Mesenchymal stem cell (in vitro differentiated cells and primary cell): Measurements from ENCODE around the gene ATP10A.

Source experiments
- DNase-seq: peaks from one replicate; pipeline ENCODE4 v3.0.0-alpha.2; 2013
- H2AFZ ChIP-seq: one replicate; pipeline ENCODE4 v1.6.1; 2013; ENCODE audit warnings: low read depth, mild to moderate bottlenecking, control low read depth, inconsistent platforms, low read length, moderate library complexity
- H2AK5ac ChIP-seq: 2 replicates; pipeline ENCODE4 v1.6.1; 2013; ENCODE audit warnings: low read length, moderate library complexity, mild to moderate bottlenecking, inconsistent platforms; ENCODE audit not compliant: severe bottlenecking
- H2BK120ac ChIP-seq: one replicate; pipeline ENCODE4 v1.6.1; 2013; ENCODE audit warnings: low read depth, mild to moderate bottlenecking, inconsistent platforms, low read length, moderate library complexity
- H2BK12ac ChIP-seq, 2 experiments: one replicate each; pipeline ENCODE4 v1.6.1; 2013; ENCODE audit warnings: inconsistent platforms in 2 of 2, low read length in 2 of 2, mild to moderate bottlenecking in 2 of 2, moderate library complexity in 2 of 2, control low read depth in 1 of 2
- H2BK15ac ChIP-seq: one replicate; pipeline ENCODE4 v1.6.1; 2013; ENCODE audit warnings: mild to moderate bottlenecking, low read depth, inconsistent platforms; ENCODE audit not compliant: poor library complexity, severe bottlenecking
- H2BK5ac ChIP-seq: 2 replicates; pipeline ENCODE4 v1.6.1; 2013; ENCODE audit warnings: low read depth, mild to moderate bottlenecking, low read length, control low read depth, inconsistent platforms; ENCODE audit not compliant: poor library complexity, severe bottlenecking
- H3K14ac ChIP-seq, 2 experiments: one replicate each; pipeline ENCODE4 v1.6.1; 2013; ENCODE audit warnings: inconsistent platforms in 2 of 2, low read length in 2 of 2, control low read depth in 1 of 2, mild to moderate bottlenecking in 1 of 2, moderate library complexity in 1 of 2
- H3K18ac ChIP-seq, 2 experiments: one replicate each; pipeline ENCODE4 v1.6.1; 2013; ENCODE audit warnings: inconsistent platforms in 2 of 2, low read length in 2 of 2, control low read depth in 1 of 2, low read depth in 1 of 2, mild to moderate bottlenecking in 1 of 2
- H3K23ac ChIP-seq, 2 experiments: one replicate each; pipeline ENCODE4 v1.6.1; 2013; ENCODE audit warnings: inconsistent platforms in 2 of 2, low read length in 2 of 2, mild to moderate bottlenecking in 2 of 2, moderate library complexity in 2 of 2, control low read depth in 1 of 2
- H3K27ac ChIP-seq: 2 replicates; pipeline ENCODE4 v1.5.1; 2013; ENCODE audit warnings: mild to moderate bottlenecking, moderate library complexity, low read length, control low read depth, inconsistent platforms; ENCODE audit not compliant: poor library complexity, severe bottlenecking
- H3K27me3 ChIP-seq, 2 experiments: 2 replicates each; pipeline versions ENCODE4 v1.6.1 to v1.7.0; 2013; ENCODE audit warnings: low read length in 2 of 2, mild to moderate bottlenecking in 2 of 2, moderate library complexity in 2 of 2, control low read depth in 1 of 2, inconsistent platforms in 1 of 2; ENCODE audit not compliant: control insufficient read depth in 1 of 2, insufficient read depth in 1 of 2
- H3K36me3 ChIP-seq, 2 experiments: 2 replicates each; pipeline versions ENCODE4 v1.6.1 to v1.7.0; 2013; ENCODE audit warnings: low read length in 2 of 2, control low read depth in 1 of 2, inconsistent platforms in 1 of 2, low read depth in 1 of 2, mild to moderate bottlenecking in 1 of 2; ENCODE audit not compliant: insufficient read depth in 2 of 2, control insufficient read depth in 1 of 2
- H3K4ac ChIP-seq, 2 experiments: one replicate each; pipeline ENCODE4 v1.6.1; 2013; ENCODE audit warnings: inconsistent platforms in 2 of 2, low read length in 2 of 2, mild to moderate bottlenecking in 2 of 2, moderate library complexity in 2 of 2, control low read depth in 1 of 2, low read depth in 1 of 2
- H3K4me1 ChIP-seq: 2 replicates; pipeline ENCODE4 v1.6.1; 2013; ENCODE audit warnings: low read depth, low read length, control low read depth; ENCODE audit not compliant: control insufficient read depth, insufficient read depth
- H3K4me2 ChIP-seq: 2 replicates; pipeline ENCODE4 v1.6.1; 2013; ENCODE audit warnings: low read length, mild to moderate bottlenecking, inconsistent platforms; ENCODE audit not compliant: poor library complexity, severe bottlenecking
- H3K4me3 ChIP-seq, 2 experiments: 2 replicates each; pipeline versions ENCODE4 v1.5.1 to v1.7.0; 2013; ENCODE audit warnings: low read length in 2 of 2, mild to moderate bottlenecking in 2 of 2, control low read depth in 1 of 2, low read depth in 1 of 2; ENCODE audit not compliant: insufficient read depth in 1 of 2
- H3K79me1 ChIP-seq: replicated peaks from 2 replicates; pipeline ENCODE4 v1.6.1; 2013; ENCODE audit warnings: mild to moderate bottlenecking, control low read depth, low read length, inconsistent platforms; ENCODE audit not compliant: poor library complexity, severe bottlenecking
- H3K9ac ChIP-seq: 2 replicates; pipeline ENCODE4 v1.7.0; 2013; ENCODE audit warnings: mild to moderate bottlenecking, low read length, moderate library complexity
- H3K9me3 ChIP-seq: 2 replicates; pipeline ENCODE4 v1.7.0; 2013; ENCODE audit warnings: mild to moderate bottlenecking, low read length; ENCODE audit not compliant: control insufficient read depth
- H4K8ac ChIP-seq: one replicate; pipeline ENCODE4 v1.6.1; 2013; ENCODE audit warnings: inconsistent platforms, mild to moderate bottlenecking, low read length, moderate library complexity
- H4K91ac ChIP-seq: one replicate; pipeline ENCODE4 v1.6.1; 2013; ENCODE audit warnings: mild to moderate bottlenecking, low read length, inconsistent platforms
- WGBS: methylation state at CpG from one replicate; pipeline ENCODE4 v1.1.7; 2013; ENCODE audit warnings: mixed read lengths; 5-methylcytosine and 5-hydroxymethylcytosine counted together

The ATP10A gene

GRCh38 chr15:25671132-25671531 lies 192.0 kb downstream of the ATP10A start:
- H2BK15ac ChIP-seq: no peak overlapping the region
- no peak overlapping the region for H3K4ac ChIP-seq
- no peak overlapping the region for H3K18ac ChIP-seq
- no peak overlapping the region for H2AFZ ChIP-seq
- peaks cover 0 to 8% of the 10 kb centered on the region in 2 experiments for H3K36me3 ChIP-seq
- no peak for DNase-seq
- H3K4me2 ChIP-seq: peak overlapping the region; percentile 39
- H3K9ac ChIP-seq: peak overlapping the region; percentile 31
- H3K79me1 ChIP-seq: no peaks in the 10 kb centered on the region
- no peak overlapping the region for H3K14ac ChIP-seq
- no peak overlapping the region for H3K4me3 ChIP-seq
- H3K4me1 ChIP-seq: peaks cover 14% of the 10 kb centered on the region
- no peak overlapping the region for H2BK12ac ChIP-seq
- no peaks in the 10 kb centered on the region for H3K27me3 ChIP-seq
- H4K8ac ChIP-seq: no peak overlapping the region
- no peak overlapping the region for H4K91ac ChIP-seq
- H2AK5ac ChIP-seq: no peak overlapping the region
- no peak overlapping the region for H2BK120ac ChIP-seq
- no peak overlapping the region for H2BK5ac ChIP-seq
- H3K27ac ChIP-seq: peak overlapping the region; percentile 48
- H3K23ac ChIP-seq: no peak overlapping the region
- no peaks in the 10 kb centered on the region for H3K9me3 ChIP-seq
- 3% methylated on average over 5 of the region's 6 CpGs for WGBS

- H3K4me2 ChIP-seq: peak overlapping the region; percentile 27
- H3K4ac ChIP-seq: no peak overlapping the region
- H3K27ac ChIP-seq: peak overlapping the region; percentile 48
- H3K79me1 ChIP-seq: no peaks in the 10 kb centered on the region
- no peaks in the 10 kb centered on the region for H3K27me3 ChIP-seq
- H2AFZ ChIP-seq: no peak overlapping the region
- no peak for DNase-seq
- H3K9me3 ChIP-seq: no peaks in the 10 kb centered on the region
- H2BK12ac ChIP-seq: no peak overlapping the region
- no peak overlapping the region for H3K4me3 ChIP-seq
- H3K18ac ChIP-seq: no peak overlapping the region
- H2BK5ac ChIP-seq: no peak overlapping the region
- no peak overlapping the region for H4K8ac ChIP-seq
- H4K91ac ChIP-seq: no peak overlapping the region
- H3K14ac ChIP-seq: no peak overlapping the region
- H3K36me3 ChIP-seq: peaks cover 0 to 5% of the 10 kb centered on the region in 2 experiments
- H2BK15ac ChIP-seq: no peak overlapping the region
- H2AK5ac ChIP-seq: no peak overlapping the region
- H3K4me1 ChIP-seq: peaks cover 14% of the 10 kb centered on the region
- H3K9ac ChIP-seq: peak overlapping the region; percentile 31
- 40% methylated on average over 3 of the region's 6 CpGs for WGBS
- H2BK120ac ChIP-seq: no peak overlapping the region
- no peak overlapping the region for H3K23ac ChIP-seq
These were observed 192.5 kb downstream of the ATP10A start for GRCh38 chr15:25670621-25671020.

GRCh38 chr15:25670025-25670554 lies 193.0 kb downstream of the ATP10A start:
- Histone ChIP-seq H3K23ac (no peak overlapping the region), H3K18ac (no peak overlapping the region), H3K27me3 (no peaks in the 10 kb centered on the region), H3K14ac (no peak overlapping the region), H3K4me3 (no peak overlapping the region), H3K4ac (no peak overlapping the region), H2BK5ac (no peak overlapping the region), H3K9me3 (no peaks in the 10 kb centered on the region), H2BK120ac (no peak overlapping the region), H3K4me1 (peaks cover 14% of the 10 kb centered on the region), H3K36me3 (peaks cover 0 to 5% of the 10 kb centered on the region in 2 experiments), H2BK12ac (no peak overlapping the region), H4K8ac (no peak overlapping the region), H3K9ac (peak overlapping the region; percentile 31), H2AK5ac (no peak overlapping the region), H4K91ac (no peak overlapping the region), H3K27ac (peak overlapping the region; percentile 48), H2BK15ac (no peak overlapping the region), H3K4me2 (peak overlapping the region; percentile 75), H3K79me1 (no peaks in the 10 kb centered on the region), H2AFZ (no peak overlapping the region)
- WGBS: 2% methylated on average over 15 of the region's 15 CpGs
- DNase-seq: peak; percentile 10

GRCh38 chr15:25668901-25669300 lies 194.2 kb downstream of the ATP10A start:
- no peak overlapping the region for H3K4me2 ChIP-seq
- no peak for DNase-seq
- no peak overlapping the region for H3K18ac ChIP-seq
- H3K4me3 ChIP-seq: no peak overlapping the region
- H3K9me3 ChIP-seq: no peaks in the 10 kb centered on the region
- H4K91ac ChIP-seq: no peak overlapping the region
- no peak overlapping the region for H3K27ac ChIP-seq
- no peaks in the 10 kb centered on the region for H3K79me1 ChIP-seq
- H3K9ac ChIP-seq: no peak overlapping the region
- H2BK5ac ChIP-seq: no peak overlapping the region
- H3K4ac ChIP-seq: no peak overlapping the region
- no peak overlapping the region for H2BK120ac ChIP-seq
- peaks cover 0 to 3% of the 10 kb centered on the region in 2 experiments for H3K36me3 ChIP-seq
- H2AK5ac ChIP-seq: no peak overlapping the region
- no peak overlapping the region for H2BK12ac ChIP-seq
- no peak overlapping the region for H2BK15ac ChIP-seq
- H3K23ac ChIP-seq: no peak overlapping the region
- 73% methylated on average over 4 of the region's 4 CpGs for WGBS
- no peak overlapping the region for H4K8ac ChIP-seq
- H2AFZ ChIP-seq: no peak overlapping the region
- no peak overlapping the region for H3K14ac ChIP-seq
- no peaks in the 10 kb centered on the region for H3K27me3 ChIP-seq
- H3K4me1 ChIP-seq: peaks cover 14% of the 10 kb centered on the region
